Liver (tissue), 9 donors: ENCODE data around the gene PRM2. TPM values are rescaled to one million over a fixed set of nuclear protein-coding genes. Genes with fewer than 3 reads are reported as not detected.
"Not testable (repeated sequence)": the region's sequence is repeated elsewhere in the genome, so short reads cannot be mapped to it uniquely, and the experiment has no call there.

Experiments
- DNase-seq: peaks from one replicate; pipeline ENCODE4 v3.0.0-alpha.2; 2017; ENCODE audit warnings: low spot score
- H3K27ac ChIP-seq, 2 donors: one replicate each; pipeline ENCODE4 v1.7.0; 2013; ENCODE audit warnings: inconsistent platforms in 2 of 2, low read length in 2 of 2, control low read depth in 1 of 2, low read depth in 1 of 2, mild to moderate bottlenecking in 1 of 2
- H3K27me3 ChIP-seq, 4 donors: one replicate each; pipeline versions ENCODE4 v1.6.1 to v1.7.0; 2013; ENCODE audit warnings: low read length in 3 of 4, inconsistent platforms in 1 of 4, mild to moderate bottlenecking in 1 of 4, moderate library complexity in 1 of 4; ENCODE audit not compliant: control insufficient read depth in 4 of 4, insufficient read depth in 4 of 4
- H3K36me3 ChIP-seq, 4 donors: one replicate each; pipeline versions ENCODE4 v1.6.1 to v1.7.0; 2013; ENCODE audit warnings: low read length in 3 of 4, mild to moderate bottlenecking in 3 of 4, low read depth in 1 of 4, moderate library complexity in 1 of 4; ENCODE audit not compliant: control insufficient read depth in 4 of 4, insufficient read depth in 3 of 4
- H3K4me1 ChIP-seq, 4 donors: one replicate each; pipeline versions ENCODE4 v1.6.1 to v1.7.0; 2013; ENCODE audit warnings: low read length in 3 of 4, mild to moderate bottlenecking in 3 of 4, moderate library complexity in 1 of 4; ENCODE audit not compliant: control insufficient read depth in 4 of 4, insufficient read depth in 4 of 4
- H3K4me3 ChIP-seq, 3 donors: one replicate each; pipeline versions ENCODE4 v1.6.1 to v1.7.0; 2013; ENCODE audit warnings: low read length in 3 of 3, control low read depth in 1 of 3, low read depth in 1 of 3, mild to moderate bottlenecking in 1 of 3
- H3K9ac ChIP-seq, 2 donors: one replicate each; pipeline ENCODE4 v1.7.0; 2013; ENCODE audit warnings: low read length in 2 of 2, mild to moderate bottlenecking in 2 of 2, moderate library complexity in 2 of 2, control low read depth in 1 of 2, low read depth in 1 of 2
- H3K9me3 ChIP-seq, 4 donors: one replicate each; pipeline versions ENCODE4 v1.6.1 to v1.7.0; 2013; ENCODE audit warnings: low read length in 3 of 4; ENCODE audit not compliant: control insufficient read depth in 4 of 4
- ATF3 ChIP-seq: IDR thresholded peaks from 2 replicates; pipeline ENCODE4 v1.6.1; 2016; ENCODE audit warnings: antibody characterized with exemption
- CTCF ChIP-seq: fragments of 150-350 bp; IDR thresholded peaks from 2 replicates; pipeline ENCODE4 v1.5.1; 2017; ENCODE audit warnings: improper control_type of control experiment, low read depth, low read length; ENCODE audit not compliant: missing input control
- FOXA1 ChIP-seq: IDR thresholded peaks from 2 replicates; pipeline ENCODE4 v1.6.1; 2016; ENCODE audit warnings: antibody characterized with exemption
- GABPA ChIP-seq, 2 donors: IDR thresholded peaks in 1 of 2; conservative IDR thresholded peaks in 1 of 2; 2 replicates each; pipeline ENCODE4 v1.6.1; 2016; ENCODE audit warnings: antibody characterized with exemption in 2 of 2, mild to moderate bottlenecking in 1 of 2, moderate library complexity in 1 of 2
- HNF4A ChIP-seq, 2 donors: conservative IDR thresholded peaks; 2 replicates each; pipeline ENCODE4 v1.6.1; 2016; ENCODE audit warnings: antibody characterized with exemption in 2 of 2, mild to moderate bottlenecking in 2 of 2
- JUND ChIP-seq, 2 donors: IDR thresholded peaks; 2 replicates each; pipeline ENCODE4 v1.6.1; 2016; ENCODE audit warnings: antibody characterized with exemption in 2 of 2
- NR2F2 ChIP-seq: IDR thresholded peaks from 2 replicates; pipeline ENCODE4 v1.6.1; 2016; ENCODE audit warnings: antibody characterized with exemption
- RAD21 ChIP-seq, 2 donors: IDR thresholded peaks; 2 replicates each; pipeline ENCODE4 v1.6.1; 2016; ENCODE audit warnings: antibody characterized with exemption in 2 of 2, mild to moderate bottlenecking in 2 of 2
- REST ChIP-seq: IDR thresholded peaks from 2 replicates; pipeline ENCODE4 v1.6.1; 2016; ENCODE audit warnings: antibody characterized with exemption, mild to moderate bottlenecking
- RXRA ChIP-seq, 2 donors: IDR thresholded peaks; 2 replicates each; pipeline ENCODE4 v1.6.1; 2017 to 2018; ENCODE audit warnings: antibody characterized with exemption in 2 of 2, mild to moderate bottlenecking in 1 of 2
- TAF1 ChIP-seq: conservative IDR thresholded peaks from 2 replicates; pipeline ENCODE4 v1.6.1; 2016; ENCODE audit warnings: antibody characterized with exemption, mild to moderate bottlenecking
- YY1 ChIP-seq: IDR thresholded peaks from 2 replicates; pipeline ENCODE4 v1.6.1; 2016; ENCODE audit warnings: antibody characterized with exemption, mild to moderate bottlenecking
- WGBS: extraction: QIAGEN DNeasy Blood & Tissue Kit; methylation state at CpG from one replicate; pipeline ENCODE4 v1.1.7; 2013; 5-methylcytosine and 5-hydroxymethylcytosine counted together
- polyA plus RNA-seq, 2 donors: library from polyadenylated mRNA; stranded (reverse) in 1 of 2; unstranded in 1 of 2; fragments of 200-250 nt in 1 of 2; fragments of >200 nt in 1 of 2; fragmentation: Nextera tagmentation in 1 of 2; extraction: Ambion mirVana in 1 of 2; gene quantifications; one replicate each; pipeline versions ENCODE4 v1.2.1 to v1.2.3, GENCODE V29; 2013 to 2015
- total RNA-seq, 2 donors: library from RNA; depleted of rRNA; stranded (reverse); fragments of >200 nt; gene quantifications; one replicate each; pipeline ENCODE4 v1.2.3, GENCODE V29; 2014
- TF ChIP-seq, protein P1 (sequence below): IDR thresholded peaks from 2 replicates; pipeline ENCODE4 v1.6.1; 2016; ENCODE audit warnings: antibody characterized with exemption
- TF ChIP-seq, protein P2 (sequence below): IDR thresholded peaks from 2 replicates; pipeline ENCODE4 v1.6.1; 2016; ENCODE audit warnings: antibody characterized with exemption
- donor health status: healthy.
- donor health status: healthy.
- donor health status: healthy.
- donor health status: healthy.
- donor health status: healthy.

The PRM2 gene
- total and polyA plus RNA-seq, 4 donors = not detected

- TF ChIP-seq, protein P1, sequence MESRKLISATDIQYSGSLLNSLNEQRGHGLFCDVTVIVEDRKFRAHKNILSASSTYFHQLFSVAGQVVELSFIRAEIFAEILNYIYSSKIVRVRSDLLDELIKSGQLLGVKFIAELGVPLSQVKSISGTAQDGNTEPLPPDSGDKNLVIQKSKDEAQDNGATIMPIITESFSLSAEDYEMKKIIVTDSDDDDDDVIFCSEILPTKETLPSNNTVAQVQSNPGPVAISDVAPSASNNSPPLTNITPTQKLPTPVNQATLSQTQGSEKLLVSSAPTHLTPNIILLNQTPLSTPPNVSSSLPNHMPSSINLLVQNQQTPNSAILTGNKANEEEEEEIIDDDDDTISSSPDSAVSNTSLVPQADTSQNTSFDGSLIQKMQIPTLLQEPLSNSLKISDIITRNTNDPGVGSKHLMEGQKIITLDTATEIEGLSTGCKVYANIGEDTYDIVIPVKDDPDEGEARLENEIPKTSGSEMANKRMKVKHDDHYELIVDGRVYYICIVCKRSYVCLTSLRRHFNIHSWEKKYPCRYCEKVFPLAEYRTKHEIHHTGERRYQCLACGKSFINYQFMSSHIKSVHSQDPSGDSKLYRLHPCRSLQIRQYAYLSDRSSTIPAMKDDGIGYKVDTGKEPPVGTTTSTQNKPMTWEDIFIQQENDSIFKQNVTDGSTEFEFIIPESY = no peak
- TF ChIP-seq TAF1 = no peak
Measured at GRCh38 chr16:11291091-11291703, 14.9 kb upstream of the PRM2 start (continued).

DNA sequence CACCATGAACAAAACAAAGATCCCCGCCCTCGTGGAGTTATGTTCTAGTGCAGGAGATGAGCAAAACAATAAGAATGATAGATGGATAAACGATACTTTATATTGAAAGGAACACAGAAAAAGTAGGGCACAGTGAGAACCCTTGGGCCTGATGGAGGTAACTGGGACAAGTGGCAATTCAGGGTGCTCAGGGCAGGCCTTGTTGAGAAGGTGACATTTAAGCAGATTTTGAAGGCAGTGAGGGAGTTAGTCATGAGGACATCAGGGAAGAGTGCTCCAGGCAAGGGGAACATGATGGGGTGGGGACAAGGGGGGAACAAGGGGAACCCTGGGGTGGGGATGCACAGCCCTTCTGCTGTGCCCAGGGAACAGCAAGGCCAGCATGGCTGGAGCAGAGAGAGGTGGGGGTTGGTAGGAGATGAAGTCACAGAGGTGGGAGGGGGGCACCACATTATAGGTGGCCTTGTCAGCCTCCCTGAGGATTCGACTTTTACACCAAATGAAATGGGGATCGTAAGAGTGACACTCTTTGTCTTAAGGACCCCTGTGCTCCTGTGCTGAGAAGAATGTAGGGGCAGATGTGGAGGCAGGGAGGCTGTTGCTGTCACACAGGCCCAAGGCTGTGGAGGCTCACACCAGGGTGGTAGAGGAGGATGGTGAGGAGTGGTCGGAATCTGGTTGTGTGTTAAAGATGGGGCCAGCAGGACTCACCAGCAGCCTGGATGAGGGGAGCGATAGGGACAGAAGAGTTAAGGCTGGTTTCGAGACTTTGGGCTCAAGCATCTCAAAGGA, 14.0 kb upstream of the PRM2 start:
- TF ChIP-seq TAF1 (no peak), YY1 (no peak), NR2F2 (no peak), JUND (IDR thresholded peaks at IDR 0.05) (no peak), HNF4A (conservative IDR thresholded peaks at IDR 0.05) (no peak)
- TF ChIP-seq, protein P1 = no peak
- no peaks in the 10 kb centered on the region for H3K9me3 ChIP-seq
- 96% methylated on average over 8 of the region's 8 CpGs for WGBS
- H3K27ac ChIP-seq = no peak overlapping the region
- H3K36me3 ChIP-seq = no peaks in the 10 kb centered on the region
- no peak overlapping the region for H3K9ac ChIP-seq
- no peaks in the 10 kb centered on the region for H3K4me1 ChIP-seq
- no peaks in the 10 kb centered on the region for H3K27me3 ChIP-seq
- DNase-seq = no peak
- H3K4me3 ChIP-seq = no peak overlapping the region

DNA sequence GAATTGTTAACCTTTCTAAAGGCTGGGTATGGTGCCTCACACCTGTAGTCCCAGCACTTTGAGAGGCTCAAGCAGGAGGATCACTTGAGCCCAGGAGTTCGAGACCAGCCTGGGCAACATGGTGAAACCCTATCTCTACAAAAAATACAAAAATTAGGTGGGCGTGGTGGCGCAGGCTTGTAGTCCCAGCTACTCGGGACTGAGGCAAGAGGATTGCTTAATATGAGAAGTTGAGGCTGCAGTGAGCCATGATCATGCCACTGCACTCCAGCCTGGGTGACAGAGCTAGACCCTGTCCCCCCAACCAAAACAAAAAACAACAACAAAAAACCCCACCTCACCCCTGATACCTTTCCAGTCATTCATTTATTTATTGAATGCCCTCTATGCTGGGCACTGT, 13.4 kb upstream of the PRM2 start:
- not testable (repeated sequence) for H3K27me3 ChIP-seq, H3K9me3 ChIP-seq
- 92% methylated on average over 4 of the region's 4 CpGs for WGBS

GRCh38 chr16:11289202-11289601, 12.9 kb upstream of the PRM2 start:
- DNase-seq = no peak
- no peaks in the 10 kb centered on the region for H3K9me3 ChIP-seq
- TF ChIP-seq NR2F2 (no peak), YY1 (no peak), CTCF (no peak), GABPA (IDR thresholded peaks at IDR 0.05 in 1 of 2, conservative IDR thresholded peaks at IDR 0.05 in 1 of 2) (no peak), TAF1 (no peak), REST (no peak), RXRA (IDR thresholded peaks at IDR 0.05) (no peak), RAD21 (IDR thresholded peaks at IDR 0.05) (no peak), ATF3 (no peak), FOXA1 (no peak)
- TF ChIP-seq, protein P2, sequence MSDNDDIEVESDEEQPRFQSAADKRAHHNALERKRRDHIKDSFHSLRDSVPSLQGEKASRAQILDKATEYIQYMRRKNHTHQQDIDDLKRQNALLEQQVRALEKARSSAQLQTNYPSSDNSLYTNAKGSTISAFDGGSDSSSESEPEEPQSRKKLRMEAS = no peak
- H3K4me3 ChIP-seq = no peak overlapping the region
- H3K27ac ChIP-seq = no peak overlapping the region
- no peaks in the 10 kb centered on the region for H3K36me3 ChIP-seq
- 98% methylated on average over 2 of the region's 2 CpGs for WGBS
- no peaks in the 10 kb centered on the region for H3K27me3 ChIP-seq
- H3K4me1 ChIP-seq = no peaks in the 10 kb centered on the region
- H3K9ac ChIP-seq = no peak overlapping the region

More for the DNA sequence above, 13.4 kb upstream of the PRM2 start:
- not testable (repeated sequence) for H3K4me3 ChIP-seq, H3K9ac ChIP-seq, DNase-seq, H3K36me3 ChIP-seq, H3K4me1 ChIP-seq, H3K27ac ChIP-seq
